Osteoblast (primary cell): ENCODE results near the gene B4GALT1. TPM values are rescaled to one million over a fixed set of nuclear protein-coding genes. Genes with fewer than 3 reads are reported as not detected.

ENCODE experiments used
- DNase-seq: peaks from one replicate; pipeline ENCODE4 v3.0.0; 2011; ENCODE audit warnings: low spot score, mixed read lengths; ENCODE audit not compliant: insufficient read length; ENCODE audit errors: missing footprints
- H2AFZ ChIP-seq: 2 replicates; pipeline ENCODE4 v1.6.0; 2011; ENCODE audit warnings: mild to moderate bottlenecking, low read length
- H3K27ac ChIP-seq: 2 replicates; pipeline ENCODE4 v1.5.1; 2011; ENCODE audit warnings: mild to moderate bottlenecking, low read depth, low read length, moderate library complexity
- H3K27me3 ChIP-seq: 2 replicates; pipeline ENCODE4 v1.6.0; 2012; ENCODE audit warnings: mild to moderate bottlenecking, control low read depth, inconsistent platforms, low read length, moderate library complexity; ENCODE audit not compliant: insufficient read depth
- H3K36me3 ChIP-seq: 2 replicates; pipeline ENCODE4 v1.5.1; 2011; ENCODE audit warnings: mild to moderate bottlenecking, low read length, control low read depth, moderate library complexity; ENCODE audit not compliant: insufficient read depth
- H3K4me1 ChIP-seq: 2 replicates; pipeline ENCODE4 v1.5.1; 2011; ENCODE audit warnings: mild to moderate bottlenecking, low read length, control low read depth, moderate library complexity; ENCODE audit not compliant: insufficient read depth
- H3K4me2 ChIP-seq: 2 replicates; pipeline ENCODE4 v1.6.0; 2011; ENCODE audit warnings: mild to moderate bottlenecking, low read length; ENCODE audit not compliant: insufficient read depth
- H3K4me3 ChIP-seq: fragments of 200-600 bp; sonication (generic); 3 replicates; pipeline ENCODE4 v1.5.1; 2012; ENCODE audit warnings: mild to moderate bottlenecking, low read length, inconsistent platforms; ENCODE audit not compliant: insufficient read depth
- H3K79me2 ChIP-seq: 2 replicates; pipeline ENCODE4 v1.6.0; 2012; ENCODE audit warnings: mild to moderate bottlenecking, low read length, control low read depth, inconsistent platforms; ENCODE audit not compliant: insufficient read depth
- H3K9me3 ChIP-seq: 2 replicates; pipeline ENCODE4 v1.5.1; 2011; ENCODE audit warnings: low read depth, low read length, control low read depth
- H4K20me1 ChIP-seq: 2 replicates; pipeline ENCODE4 v1.6.0; 2012; ENCODE audit warnings: mild to moderate bottlenecking, low read length, control low read depth; ENCODE audit not compliant: insufficient read depth
- total RNA-seq: library from RNA; depleted of rRNA; stranded (reverse); fragments of >200 nt; gene quantifications from 2 replicates; pipeline ENCODE4 v1.2.3, GENCODE V29; 2012
- TF ChIP-seq, protein P1 (sequence below): IDR thresholded peaks from 2 replicates; pipeline ENCODE4 v1.5.1; 2011; ENCODE audit warnings: mild to moderate bottlenecking, low read depth, low read length, moderate library complexity; ENCODE audit errors: extremely low read depth

The B4GALT1 gene
- total RNA-seq, 1 donor, result 63.7 TPM

DNA sequence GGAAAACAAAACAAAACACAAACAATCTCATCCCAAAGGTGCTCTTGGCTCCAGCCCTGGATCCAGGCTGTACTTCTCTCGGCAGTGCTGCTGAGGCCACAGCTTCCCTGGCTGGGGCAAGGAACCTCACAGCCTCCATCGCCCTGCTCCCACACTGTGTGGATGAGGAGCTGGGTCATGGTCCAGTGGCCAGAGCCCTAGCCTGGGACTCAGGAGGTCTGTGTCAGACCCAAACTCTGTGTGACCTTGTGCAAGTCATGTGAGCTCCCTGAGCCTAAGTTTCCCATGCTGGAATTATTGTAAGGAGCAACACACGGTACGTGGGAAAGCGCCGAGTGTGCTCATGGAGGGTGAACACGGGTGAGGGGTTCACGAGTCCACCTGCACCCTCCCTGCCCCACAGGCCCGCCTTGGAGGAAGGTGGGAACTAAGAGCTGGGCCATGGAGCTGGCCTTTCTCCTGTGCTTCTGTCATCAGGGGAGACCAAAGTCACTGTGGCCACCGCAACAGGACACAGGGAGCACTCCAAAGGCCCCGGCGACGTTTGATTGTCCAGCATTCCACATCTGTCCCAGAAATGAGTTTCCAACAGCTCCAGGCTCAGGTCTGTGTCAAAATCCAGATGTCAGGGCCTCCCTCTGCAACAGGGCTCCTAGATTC lies 64.5 kb downstream of the B4GALT1 start:
- no peak overlapping the region for H3K4me3 ChIP-seq
- no peaks in the 10 kb centered on the region for H3K36me3 ChIP-seq
- H3K4me2 ChIP-seq, result no peak overlapping the region
- no peak for DNase-seq
- TF ChIP-seq, protein P1, sequence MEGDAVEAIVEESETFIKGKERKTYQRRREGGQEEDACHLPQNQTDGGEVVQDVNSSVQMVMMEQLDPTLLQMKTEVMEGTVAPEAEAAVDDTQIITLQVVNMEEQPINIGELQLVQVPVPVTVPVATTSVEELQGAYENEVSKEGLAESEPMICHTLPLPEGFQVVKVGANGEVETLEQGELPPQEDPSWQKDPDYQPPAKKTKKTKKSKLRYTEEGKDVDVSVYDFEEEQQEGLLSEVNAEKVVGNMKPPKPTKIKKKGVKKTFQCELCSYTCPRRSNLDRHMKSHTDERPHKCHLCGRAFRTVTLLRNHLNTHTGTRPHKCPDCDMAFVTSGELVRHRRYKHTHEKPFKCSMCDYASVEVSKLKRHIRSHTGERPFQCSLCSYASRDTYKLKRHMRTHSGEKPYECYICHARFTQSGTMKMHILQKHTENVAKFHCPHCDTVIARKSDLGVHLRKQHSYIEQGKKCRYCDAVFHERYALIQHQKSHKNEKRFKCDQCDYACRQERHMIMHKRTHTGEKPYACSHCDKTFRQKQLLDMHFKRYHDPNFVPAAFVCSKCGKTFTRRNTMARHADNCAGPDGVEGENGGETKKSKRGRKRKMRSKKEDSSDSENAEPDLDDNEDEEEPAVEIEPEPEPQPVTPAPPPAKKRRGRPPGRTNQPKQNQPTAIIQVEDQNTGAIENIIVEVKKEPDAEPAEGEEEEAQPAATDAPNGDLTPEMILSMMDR, result no peak
- no peaks in the 10 kb centered on the region for H3K79me2 ChIP-seq
- peaks cover 61% of the 10 kb centered on the region for H3K4me1 ChIP-seq
- H2AFZ ChIP-seq, result no peak overlapping the region
- no peaks in the 10 kb centered on the region for H4K20me1 ChIP-seq
- no peaks in the 10 kb centered on the region for H3K27me3 ChIP-seq
- H3K9me3 ChIP-seq, result no peaks in the 10 kb centered on the region
- H3K27ac ChIP-seq, result peak overlapping the region; percentile 79

DNA sequence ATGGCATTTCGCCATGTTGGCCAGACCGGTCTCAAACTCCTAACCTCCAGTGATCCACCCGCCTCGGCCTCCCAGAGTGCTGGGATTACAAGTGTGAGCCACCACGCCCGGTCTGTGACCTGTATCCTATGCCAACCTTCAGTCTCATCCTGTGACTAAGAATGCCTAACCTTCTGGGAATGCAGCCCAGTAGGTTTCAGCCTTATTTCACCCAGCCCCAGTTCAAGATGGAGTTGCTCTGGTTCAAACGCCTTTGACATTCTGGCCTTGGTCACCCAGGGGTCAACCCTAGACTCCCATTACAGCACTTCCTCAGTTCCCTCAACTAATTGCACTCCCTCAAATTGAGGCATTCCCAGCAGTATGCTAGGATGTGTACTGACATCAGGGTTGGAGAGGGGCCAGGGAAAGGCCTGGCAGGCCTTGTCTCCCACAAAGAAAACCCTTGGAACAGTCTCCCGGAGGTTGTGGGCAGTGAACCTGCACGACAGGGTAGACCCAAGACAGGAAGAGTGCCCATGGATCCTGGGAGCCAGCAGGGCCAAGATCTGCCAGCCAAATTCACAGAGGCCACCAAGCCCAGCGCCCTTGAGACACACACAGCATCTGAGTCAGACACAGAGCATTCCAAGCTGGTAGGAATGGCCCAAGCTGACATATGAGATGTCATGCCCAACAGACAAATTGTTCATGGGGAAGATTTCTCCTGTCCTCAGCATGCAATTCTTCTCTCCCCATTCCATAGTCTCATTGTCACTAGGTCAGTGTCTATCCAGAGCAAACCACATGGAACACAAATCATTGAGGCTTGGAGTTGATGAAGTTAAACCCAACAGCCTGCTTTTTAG lies 65.8 kb downstream of the B4GALT1 start:
- H3K9me3 ChIP-seq, result no peaks in the 10 kb centered on the region
- H3K27ac ChIP-seq, result peak overlapping the region; percentile 79
- DNase-seq, result peak; percentile 86
- H3K27me3 ChIP-seq, result no peaks in the 10 kb centered on the region
- TF ChIP-seq, protein P1, result no peak
- H3K4me1 ChIP-seq, result peaks cover 47% of the 10 kb centered on the region
- no peaks in the 10 kb centered on the region for H4K20me1 ChIP-seq
- no peaks in the 10 kb centered on the region for H3K36me3 ChIP-seq
- peak overlapping the region; percentile 6 for H2AFZ ChIP-seq
- H3K4me2 ChIP-seq, result peak overlapping the region; percentile 32
- no peaks in the 10 kb centered on the region for H3K79me2 ChIP-seq
- no peak overlapping the region for H3K4me3 ChIP-seq

DNA sequence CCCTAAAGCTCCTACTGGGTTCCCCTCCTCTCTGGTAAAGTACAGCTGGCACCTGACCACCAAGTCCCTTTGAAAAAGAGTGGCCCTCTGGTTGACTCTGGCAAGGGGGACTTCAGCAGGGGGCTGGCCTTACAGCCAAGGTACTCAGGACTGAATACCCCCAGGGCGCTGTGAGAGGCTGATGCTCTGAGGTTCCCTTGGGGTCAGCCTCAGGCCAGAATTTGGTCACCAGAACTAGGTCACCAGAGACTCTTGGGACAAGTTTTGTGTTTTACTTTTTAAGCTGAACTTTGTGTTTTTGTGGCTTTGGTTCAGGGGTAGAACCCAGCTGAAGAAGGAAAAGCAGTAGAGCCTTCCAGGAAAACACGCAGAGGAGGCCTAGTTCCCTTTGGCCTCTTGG lies 67.4 kb downstream of the B4GALT1 start:
- H3K27me3 ChIP-seq, result no peaks in the 10 kb centered on the region
- TF ChIP-seq, protein P1, result no peak
- no peak overlapping the region for H3K27ac ChIP-seq
- H3K36me3 ChIP-seq, result no peaks in the 10 kb centered on the region
- H3K4me1 ChIP-seq, result peaks cover 38% of the 10 kb centered on the region
- no peaks in the 10 kb centered on the region for H3K9me3 ChIP-seq
- no peaks in the 10 kb centered on the region for H3K79me2 ChIP-seq
- H2AFZ ChIP-seq, result no peak overlapping the region
- H3K4me3 ChIP-seq, result no peak overlapping the region
- DNase-seq, result no peak
- H4K20me1 ChIP-seq, result no peaks in the 10 kb centered on the region
- H3K4me2 ChIP-seq, result no peak overlapping the region

DNA sequence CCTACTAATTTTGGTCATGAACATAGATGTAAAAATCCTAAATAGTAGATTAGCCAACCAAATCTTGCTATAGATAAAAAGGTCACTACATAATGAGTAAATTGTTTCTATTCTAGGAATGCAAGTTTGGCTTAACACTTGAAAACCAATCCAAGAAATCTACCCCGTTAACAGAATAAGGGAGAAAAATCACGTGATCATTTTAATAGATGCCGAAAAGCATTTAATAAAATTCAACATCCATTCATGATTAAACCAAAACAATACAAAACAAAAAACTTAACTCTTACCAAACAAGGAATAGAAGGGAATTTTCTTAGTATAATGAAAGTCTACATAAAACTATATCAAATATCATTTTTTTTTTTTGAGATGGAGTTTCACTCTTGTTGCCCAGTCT lies 69.9 kb downstream of the B4GALT1 start:
- no peak overlapping the region for H2AFZ ChIP-seq
- H3K27me3 ChIP-seq, result no peaks in the 10 kb centered on the region
- no peaks in the 10 kb centered on the region for H3K79me2 ChIP-seq
- no peaks in the 10 kb centered on the region for H4K20me1 ChIP-seq
- DNase-seq, result no peak
- H3K9me3 ChIP-seq, result no peaks in the 10 kb centered on the region
- H3K36me3 ChIP-seq, result no peaks in the 10 kb centered on the region
- H3K4me1 ChIP-seq, result peaks cover 16% of the 10 kb centered on the region
- H3K4me2 ChIP-seq, result no peak overlapping the region
- TF ChIP-seq, protein P1, result no peak
- no peak overlapping the region for H3K27ac ChIP-seq
- H3K4me3 ChIP-seq, result no peak overlapping the region
